Activated CD8-positive, alpha-beta T cell treated with anti-CD3 and anti-CD28 coated beads for 36 hours (primary cell): Measurements from ENCODE around the gene INO80B. TPM values are rescaled to one million over a fixed set of nuclear protein-coding genes. Genes with fewer than 3 reads are reported as not detected.
A peak's percentile ranks its signal among the peaks of the same experiment; 100 is the strongest.
"Not testable (repeated sequence)": the region's sequence is repeated elsewhere in the genome, so short reads cannot be mapped to it uniquely, and the experiment has no call there.

Experiments
- ATAC-seq: fragments of 200-7000 bp; cut with Tn5 transposase; one replicate; pipeline ENCODE4 v1.10.0; 2021; ENCODE audit warnings: mild to moderate bottlenecking, moderate library complexity
- CTCF ChIA-PET: fragments of 350-600 bp; sonication (Branson Sonifier 250); formaldehyde crosslinking; loops from one replicate; lab custom pipeline; 2021; ENCODE audit warnings: antibody characterized with exemption; lab: Charles Lee
- POLR2A ChIA-PET: fragments of 350-600 bp; sonication (Branson Sonifier 250); formaldehyde crosslinking; loops from one replicate; lab custom pipeline; 2021; ENCODE audit warnings: antibody characterized with exemption; lab: Charles Lee
- DNase-seq: peaks from one replicate; pipeline ENCODE4 v3.0.0-alpha.2; 2020
- H3K27ac Mint-ChIP-seq: one replicate; pipeline ENCODE4 v1.8.0; 2021; ENCODE audit warnings: mild to moderate bottlenecking, mixed read lengths
- H3K27me3 Mint-ChIP-seq: one replicate; pipeline ENCODE4 v1.8.0; 2021; ENCODE audit warnings: mixed read lengths
- H3K36me3 Mint-ChIP-seq: one replicate; pipeline ENCODE4 v1.8.0; 2021; ENCODE audit warnings: low read depth, mixed read lengths
- H3K4me1 Mint-ChIP-seq: one replicate; pipeline ENCODE4 v1.8.0; 2021; ENCODE audit warnings: low read depth, mixed read lengths
- H3K4me3 Mint-ChIP-seq: one replicate; pipeline ENCODE4 v1.8.0; 2021; ENCODE audit warnings: mild to moderate bottlenecking, moderate library complexity, mixed read lengths
- H3K9me3 Mint-ChIP-seq: one replicate; pipeline ENCODE4 v1.8.0; 2021; ENCODE audit warnings: mixed read lengths
- intact Hi-C: fragments of 100-400 bp; cut with micrococcal nuclease; formaldehyde crosslinking; loops from one replicate; pipeline ENCODE4 v1.10.0; 2022
- total RNA-seq, 2 experiments: library from RNA; stranded (reverse); gene quantifications; one replicate each; pipeline ENCODE4 v1.2.3, GENCODE V29; 2021
- TF ChIP-seq, protein P1 (sequence below): fragments of 200-600 bp; IDR thresholded peaks from one replicate; pipeline ENCODE4 v1.8.0; 2022; ENCODE audit warnings: antibody characterized with exemption, mild to moderate bottlenecking

Gene INO80B
- total RNA-seq, 2 experiments from 2014 or later = 23.9 to 24.2 TPM

GRCh38 chr2:74441170-74441689 lies 13.7 kb upstream of the INO80B start:
- DNase-seq = no peak
- peak; percentile 64 for ATAC-seq
- intact Hi-C loops = no loop called here
- no peaks in the 10 kb centered on the region for H3K9me3 Mint-ChIP-seq
- ChIA-PET CTCF (interaction anchor here (1.1 kb wide), 1 partner anchor 13 kb away, joined by 4 read pairs; no protein-coding TSS in a partner anchor), POLR2A (interaction anchor here (0.6 to 1.0 kb wide), 2 partner anchors 9 to 50 kb away, joined by 3 read pairs; no protein-coding TSS in a partner anchor)
- H3K27ac Mint-ChIP-seq = no peak overlapping the region
- H3K36me3 Mint-ChIP-seq = no peaks in the 10 kb centered on the region
- peak overlapping the region; percentile 43 for H3K4me3 Mint-ChIP-seq
- H3K27me3 Mint-ChIP-seq = peaks cover 28% of the 10 kb centered on the region
- peaks cover 9% of the 10 kb centered on the region for H3K4me1 Mint-ChIP-seq
- TF ChIP-seq, protein P1, sequence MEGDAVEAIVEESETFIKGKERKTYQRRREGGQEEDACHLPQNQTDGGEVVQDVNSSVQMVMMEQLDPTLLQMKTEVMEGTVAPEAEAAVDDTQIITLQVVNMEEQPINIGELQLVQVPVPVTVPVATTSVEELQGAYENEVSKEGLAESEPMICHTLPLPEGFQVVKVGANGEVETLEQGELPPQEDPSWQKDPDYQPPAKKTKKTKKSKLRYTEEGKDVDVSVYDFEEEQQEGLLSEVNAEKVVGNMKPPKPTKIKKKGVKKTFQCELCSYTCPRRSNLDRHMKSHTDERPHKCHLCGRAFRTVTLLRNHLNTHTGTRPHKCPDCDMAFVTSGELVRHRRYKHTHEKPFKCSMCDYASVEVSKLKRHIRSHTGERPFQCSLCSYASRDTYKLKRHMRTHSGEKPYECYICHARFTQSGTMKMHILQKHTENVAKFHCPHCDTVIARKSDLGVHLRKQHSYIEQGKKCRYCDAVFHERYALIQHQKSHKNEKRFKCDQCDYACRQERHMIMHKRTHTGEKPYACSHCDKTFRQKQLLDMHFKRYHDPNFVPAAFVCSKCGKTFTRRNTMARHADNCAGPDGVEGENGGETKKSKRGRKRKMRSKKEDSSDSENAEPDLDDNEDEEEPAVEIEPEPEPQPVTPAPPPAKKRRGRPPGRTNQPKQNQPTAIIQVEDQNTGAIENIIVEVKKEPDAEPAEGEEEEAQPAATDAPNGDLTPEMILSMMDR = no peak

- intact Hi-C loops = no loop called here
- POLR2A ChIA-PET = interaction anchor here (1.0 kb wide), 2 partner anchors 9 to 13 kb away, joined by 3 to 5 read pairs; partner anchors contain the start of gene INO80B
- peaks cover 28% of the 10 kb centered on the region for H3K27me3 Mint-ChIP-seq
- peak; percentile 12 for ATAC-seq
- no peaks in the 10 kb centered on the region for H3K36me3 Mint-ChIP-seq
- CTCF ChIA-PET = interaction anchor here (0.8 to 1.1 kb wide), 2 partner anchors 10 to 146 kb away, joined by 3 to 4 read pairs; no protein-coding TSS in a partner anchor
- TF ChIP-seq, protein P1 = no peak
- no peak within 1 kb of the TSS for H3K27ac Mint-ChIP-seq
- peak; percentile 59 for DNase-seq
- no peaks in the 10 kb centered on the region for H3K9me3 Mint-ChIP-seq
- peaks cover 9% of the 10 kb centered on the region for H3K4me1 Mint-ChIP-seq
- H3K4me3 Mint-ChIP-seq = peak within 1 kb of the TSS; percentile 47
These were observed 13.0 kb upstream of the INO80B start, which contains the start of gene RTKN for GRCh38 chr2:74441690-74442482. Gene RTKN (minus strand): TSS chr2:74441937. CDS start chr2:74441816, 121 bp downstream.

GRCh38 chr2:74442483-74443297 lies 12.2 kb upstream of the INO80B start:
- Mint-ChIP-seq H3K27me3 (peaks cover 30% of the 10 kb centered on the region), H3K4me3 (peak overlapping the region; percentile 47)
- CTCF ChIA-PET = interaction anchor here (0.8 to 1.3 kb wide), 3 partner anchors 11 to 146 kb away, joined by 3 to 4 read pairs (median 3); no protein-coding TSS in a partner anchor
- ATAC-seq, intact Hi-C loops, H3K4me1 Mint-ChIP-seq, H3K27ac Mint-ChIP-seq, DNase-seq, H3K36me3 Mint-ChIP-seq, H3K9me3 Mint-ChIP-seq: not testable (repeated sequence)
- POLR2A ChIA-PET = interaction anchor here (0.8 to 1.3 kb wide), 3 partner anchors 12 to 237 kb away, joined by 3 to 5 read pairs (median 4); partner anchors contain the start of gene INO80B

DNA sequence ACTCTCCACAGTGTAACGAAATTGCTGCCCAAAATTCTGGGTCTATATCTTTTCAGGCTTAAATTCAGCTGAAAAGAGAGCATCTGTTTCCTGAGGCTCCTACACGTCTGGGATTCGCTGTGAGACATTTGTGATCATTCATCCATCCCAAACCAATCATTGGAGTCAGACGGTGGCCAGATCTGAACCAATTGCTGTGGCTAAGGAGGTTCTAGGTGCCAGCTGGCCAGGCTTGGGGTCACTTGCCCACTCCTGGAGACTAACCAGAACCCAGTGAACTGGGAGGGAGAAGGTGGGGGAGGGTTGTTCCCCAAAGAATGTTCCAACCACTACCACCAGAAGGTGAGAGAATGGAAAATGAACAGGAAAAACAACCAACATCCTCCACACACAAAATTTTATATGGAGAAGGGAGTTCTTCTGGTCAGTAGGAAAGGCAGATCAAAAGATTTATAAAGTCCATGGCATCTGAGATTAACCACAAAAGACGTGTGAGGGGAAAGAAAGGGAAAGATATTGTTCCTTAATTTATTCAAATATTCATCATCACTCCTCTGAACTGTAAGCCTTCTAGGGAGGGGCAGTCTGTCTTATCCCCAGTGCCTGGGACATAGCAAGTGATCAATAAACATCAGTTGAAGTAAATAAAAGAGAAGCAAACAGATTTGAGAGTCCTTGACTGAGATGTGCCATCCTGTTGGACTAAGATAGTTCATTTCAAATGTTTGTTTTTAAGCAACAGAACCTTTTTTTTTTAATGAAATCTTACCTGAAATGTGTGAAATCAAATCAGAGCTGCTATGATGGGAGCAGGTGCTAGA lies 10.2 kb upstream of the INO80B start:
- H3K4me3 Mint-ChIP-seq = no peak overlapping the region
- no peaks in the 10 kb centered on the region for H3K36me3 Mint-ChIP-seq
- no peak for DNase-seq
- POLR2A ChIA-PET = interaction anchor here (0.7 kb wide), 2 partner anchors 82 to 507 kb away, joined by 3 read pairs; no protein-coding TSS in a partner anchor
- TF ChIP-seq, protein P1 = no peak
- CTCF ChIA-PET = interaction anchor here (1.5 kb wide), 1 partner anchor 178 kb away, joined by 3 read pairs; no protein-coding TSS in a partner anchor
- intact Hi-C loops = no loop called here
- ATAC-seq = no peak
- peaks cover 24% of the 10 kb centered on the region for H3K27me3 Mint-ChIP-seq
- H3K27ac Mint-ChIP-seq = no peak overlapping the region
- H3K9me3 Mint-ChIP-seq = no peaks in the 10 kb centered on the region
- H3K4me1 Mint-ChIP-seq = peaks cover 9% of the 10 kb centered on the region
